ENCODE measurements around the gene ZNF77.

ZNF77 gene

DNA sequence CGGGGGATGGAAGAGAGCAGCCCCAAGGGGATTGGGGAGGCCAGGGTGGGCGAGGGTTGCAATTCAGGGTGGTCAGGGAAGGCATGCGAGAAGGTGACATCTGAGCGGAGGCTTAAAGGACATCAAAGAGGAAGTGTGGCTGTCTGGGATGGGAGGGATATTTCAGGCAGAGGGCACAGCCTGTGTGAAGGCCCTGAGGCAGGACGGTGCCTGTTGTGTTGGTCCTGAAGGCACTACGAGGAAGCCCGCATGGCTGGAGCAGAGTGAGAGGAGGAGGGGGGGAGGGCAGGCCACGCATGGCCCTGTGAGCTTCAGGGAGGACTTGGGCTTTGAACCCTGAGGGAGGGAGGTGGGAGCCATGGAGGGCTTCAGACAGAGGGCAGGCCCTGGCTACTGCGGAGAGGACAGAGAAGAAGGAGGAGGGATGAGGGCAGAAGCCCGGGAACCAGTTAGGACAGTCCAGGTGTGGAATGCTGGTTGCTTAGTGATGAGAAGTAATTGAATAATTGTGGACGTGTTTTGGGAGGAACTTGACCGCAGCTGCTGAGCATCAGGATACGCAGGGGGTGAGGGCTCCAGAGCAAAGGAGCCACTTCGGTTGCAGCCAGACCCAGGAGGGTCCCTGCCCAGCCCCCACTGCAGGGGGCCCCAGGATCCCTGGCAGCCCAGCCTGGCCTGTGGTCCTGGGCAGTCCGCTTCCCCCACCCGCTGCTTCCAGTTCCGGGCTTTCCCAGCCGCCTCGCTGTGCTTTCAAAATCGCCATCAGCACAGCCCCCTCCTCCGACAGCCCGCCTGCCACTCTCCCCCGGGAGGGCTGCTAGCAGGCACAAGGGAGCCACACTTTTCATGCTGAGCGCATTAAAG is 38.8 kb upstream of the ZNF77 start:
- H3K4me3 ChIP-seq (ENCODE audit: low read depth in 1 of 2, low read length in 2 of 2): peak overlapping the region; percentile 20 to 53
- H3K36me3 ChIP-seq (ENCODE audit: control insufficient read depth in 1 of 2, insufficient read depth in 2 of 2, low read length in 2 of 2): no peaks in the 10 kb centered on the region
- no peak overlapping the region for H3K9ac ChIP-seq (ENCODE audit: low read depth in 1 of 2, low read length in 2 of 2)
- peaks cover 12 to 13% of the 10 kb centered on the region in 2 donors for H3K27me3 ChIP-seq (ENCODE audit: control insufficient read depth in 1 of 2, insufficient read depth in 2 of 2, low read length in 2 of 2)
- H3K4me1 ChIP-seq (ENCODE audit: control insufficient read depth in 1 of 2, insufficient read depth in 2 of 2, low read length in 2 of 2): peaks cover 6 to 13% of the 10 kb centered on the region in 2 donors
- no peaks in the 10 kb centered on the region for H3K9me3 ChIP-seq (ENCODE audit: control insufficient read depth in 1 of 2, low read length in 2 of 2)
- H3K27ac ChIP-seq (ENCODE audit: low read depth, low read length): peak overlapping the region; percentile 62

DNA sequence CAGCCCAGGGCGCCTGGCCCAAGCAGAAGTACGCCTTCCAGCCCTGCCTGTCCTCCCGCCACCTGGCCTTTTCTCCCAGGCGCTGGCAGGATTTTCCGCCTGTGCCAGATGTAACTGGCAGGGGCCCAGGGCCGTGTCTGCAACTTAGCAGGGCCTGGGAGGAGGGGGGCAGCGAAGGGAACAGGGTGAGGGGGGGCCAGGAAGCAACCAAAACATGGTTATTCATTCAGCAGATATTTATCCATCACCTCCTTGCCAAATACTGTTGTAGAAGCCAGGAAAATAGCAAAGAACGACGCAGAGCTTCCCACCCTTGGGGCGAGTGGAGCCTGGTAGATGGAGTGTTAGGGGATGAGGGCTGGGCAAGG is 38.2 kb upstream of the ZNF77 start:
- Histone ChIP-seq H3K27ac (ENCODE audit: low read depth, low read length) (peak overlapping the region; percentile 62), H3K9ac (ENCODE audit: low read depth in 1 of 2, low read length in 2 of 2) (no peak overlapping the region), H3K9me3 (ENCODE audit: control insufficient read depth in 1 of 2, low read length in 2 of 2) (no peaks in the 10 kb centered on the region), H3K4me3 (ENCODE audit: low read depth in 1 of 2, low read length in 2 of 2) (no peak overlapping the region), H3K27me3 (ENCODE audit: control insufficient read depth in 1 of 2, insufficient read depth in 2 of 2, low read length in 2 of 2) (peaks cover 12 to 13% of the 10 kb centered on the region in 2 donors), H3K36me3 (ENCODE audit: control insufficient read depth in 1 of 2, insufficient read depth in 2 of 2, low read length in 2 of 2) (no peaks in the 10 kb centered on the region), H3K4me1 (ENCODE audit: control insufficient read depth in 1 of 2, insufficient read depth in 2 of 2, low read length in 2 of 2) (peaks cover 8 to 15% of the 10 kb centered on the region in 2 donors)

- peaks cover 12 to 19% of the 10 kb centered on the region in 2 donors for H3K4me1 ChIP-seq (ENCODE audit: control insufficient read depth in 1 of 2, insufficient read depth in 2 of 2, low read length in 2 of 2)
- no peak overlapping the region for H3K9ac ChIP-seq (ENCODE audit: low read depth in 1 of 2, low read length in 2 of 2)
- no peaks in the 10 kb centered on the region for H3K9me3 ChIP-seq (ENCODE audit: control insufficient read depth in 1 of 2, low read length in 2 of 2)
- H3K27me3 ChIP-seq (ENCODE audit: control insufficient read depth in 1 of 2, insufficient read depth in 2 of 2, low read length in 2 of 2): peaks cover 12 to 13% of the 10 kb centered on the region in 2 donors
- H3K27ac ChIP-seq (ENCODE audit: low read depth, low read length): peak overlapping the region; percentile 50
- H3K36me3 ChIP-seq (ENCODE audit: control insufficient read depth in 1 of 2, insufficient read depth in 2 of 2, low read length in 2 of 2): no peaks in the 10 kb centered on the region
- no peak overlapping the region for H3K4me3 ChIP-seq (ENCODE audit: low read depth in 1 of 2, low read length in 2 of 2)
Measured at GRCh38 chr19:2982561-2982960, 37.8 kb upstream of the ZNF77 start.

DNA sequence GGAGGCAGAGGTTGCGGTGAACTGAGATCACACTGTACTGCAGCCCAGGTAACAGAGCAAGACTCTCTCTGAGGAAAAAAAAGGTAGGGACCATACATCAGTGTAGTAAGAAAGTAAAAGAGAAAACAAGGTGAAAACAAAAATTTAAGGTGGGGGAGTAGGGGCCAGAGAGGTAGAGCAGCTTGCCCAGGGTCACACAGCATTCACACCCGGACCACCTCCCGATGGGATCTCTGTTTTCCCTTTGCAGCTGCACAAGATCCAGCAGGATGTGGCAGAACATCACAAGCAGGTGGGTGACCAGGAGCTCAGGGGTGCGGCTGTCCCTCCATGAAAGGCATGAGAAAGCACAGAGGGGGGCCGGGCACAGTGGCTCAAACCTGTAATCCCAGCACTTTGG is 37.1 kb upstream of the ZNF77 start:
- Histone ChIP-seq H3K27me3 (ENCODE audit: control insufficient read depth in 1 of 2, insufficient read depth in 2 of 2, low read length in 2 of 2) (peaks cover 12 to 13% of the 10 kb centered on the region in 2 donors), H3K4me1 (ENCODE audit: control insufficient read depth in 1 of 2, insufficient read depth in 2 of 2, low read length in 2 of 2) (peaks cover 14 to 21% of the 10 kb centered on the region in 2 donors), H3K9ac (ENCODE audit: low read depth in 1 of 2, low read length in 2 of 2) (no peak overlapping the region), H3K36me3 (ENCODE audit: control insufficient read depth in 1 of 2, insufficient read depth in 2 of 2, low read length in 2 of 2) (no peaks in the 10 kb centered on the region), H3K27ac (ENCODE audit: low read depth, low read length) (no peak overlapping the region), H3K9me3 (ENCODE audit: control insufficient read depth in 1 of 2, low read length in 2 of 2) (no peaks in the 10 kb centered on the region), H3K4me3 (ENCODE audit: low read depth in 1 of 2, low read length in 2 of 2) (no peak overlapping the region)

GRCh38 chr19:2978772-2979171 is 34.0 kb upstream of the ZNF77 start:
- Histone ChIP-seq H3K27ac (ENCODE audit: low read depth, low read length) (no peak overlapping the region), H3K27me3 (ENCODE audit: control insufficient read depth in 1 of 2, insufficient read depth in 2 of 2, low read length in 2 of 2) (peaks cover 10 to 22% of the 10 kb centered on the region in 2 donors), H3K9me3 (ENCODE audit: control insufficient read depth in 1 of 2, low read length in 2 of 2) (no peaks in the 10 kb centered on the region), H3K9ac (ENCODE audit: low read depth in 1 of 2, low read length in 2 of 2) (no peak overlapping the region), H3K36me3 (ENCODE audit: control insufficient read depth in 1 of 2, insufficient read depth in 2 of 2, low read length in 2 of 2) (no peaks in the 10 kb centered on the region), H3K4me3 (ENCODE audit: low read depth in 1 of 2, low read length in 2 of 2) (no peak overlapping the region), H3K4me1 (ENCODE audit: control insufficient read depth in 1 of 2, insufficient read depth in 2 of 2, low read length in 2 of 2) (peaks cover 19 to 33% of the 10 kb centered on the region in 2 donors)

GRCh38 chr19:2978166-2978767 is 33.5 kb upstream of the ZNF77 start:
- H3K9me3 ChIP-seq (ENCODE audit: control insufficient read depth in 1 of 2, low read length in 2 of 2): no peaks in the 10 kb centered on the region
- no peak overlapping the region for H3K4me3 ChIP-seq (ENCODE audit: low read depth in 1 of 2, low read length in 2 of 2)
- H3K27ac ChIP-seq (ENCODE audit: low read depth, low read length): no peak overlapping the region
- no peaks in the 10 kb centered on the region for H3K36me3 ChIP-seq (ENCODE audit: control insufficient read depth in 1 of 2, insufficient read depth in 2 of 2, low read length in 2 of 2)
- peaks cover 15 to 28% of the 10 kb centered on the region in 2 donors for H3K4me1 ChIP-seq (ENCODE audit: control insufficient read depth in 1 of 2, insufficient read depth in 2 of 2, low read length in 2 of 2)
- H3K27me3 ChIP-seq (ENCODE audit: control insufficient read depth in 1 of 2, insufficient read depth in 2 of 2, low read length in 2 of 2): peaks cover 5 to 17% of the 10 kb centered on the region in 2 donors
- H3K9ac ChIP-seq (ENCODE audit: low read depth in 1 of 2, low read length in 2 of 2): no peak overlapping the region

GRCh38 chr19:2977746-2978138 is 33.0 kb upstream of the ZNF77 start:
- peaks cover 13 to 26% of the 10 kb centered on the region in 2 donors for H3K4me1 ChIP-seq (ENCODE audit: control insufficient read depth in 1 of 2, insufficient read depth in 2 of 2, low read length in 2 of 2)
- H3K27ac ChIP-seq (ENCODE audit: low read depth, low read length): no peak overlapping the region

DNA sequence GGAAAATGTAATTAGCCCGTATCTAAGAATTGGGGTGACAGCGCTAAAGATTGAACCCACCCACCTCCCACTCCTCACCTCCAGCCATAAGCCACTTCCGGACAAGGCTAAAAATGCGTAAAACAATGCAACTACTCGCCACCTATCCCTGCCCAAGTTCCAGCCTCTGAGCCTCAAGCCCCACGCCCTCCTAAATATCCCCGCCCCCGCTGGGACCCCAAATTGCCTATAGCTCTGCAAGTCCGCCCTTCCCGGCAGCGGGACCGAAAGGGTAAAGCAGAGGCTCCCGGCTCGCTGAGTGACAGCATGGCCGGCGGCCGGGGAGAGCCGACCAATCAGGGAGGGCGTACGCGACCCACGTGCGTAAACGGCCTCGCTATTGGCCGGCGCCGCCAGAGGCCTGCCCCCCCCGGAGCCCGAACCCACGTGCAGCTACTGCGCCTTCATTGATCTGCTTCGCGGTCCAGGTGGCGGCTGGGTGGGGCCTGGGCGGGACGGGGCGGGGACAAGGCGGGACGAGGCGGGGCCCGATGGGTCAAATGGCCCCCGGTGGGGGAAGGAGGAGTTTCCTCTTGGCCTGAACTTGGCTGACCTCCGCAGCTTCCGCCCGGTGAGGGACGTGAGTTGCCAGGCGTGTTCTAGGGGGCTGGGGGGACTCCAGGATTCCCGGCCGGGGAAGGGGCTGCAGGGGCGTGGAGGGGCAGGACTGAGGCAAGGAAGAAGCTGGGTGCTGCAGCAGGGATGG is 32.4 kb upstream of the ZNF77 start, which contains the start of gene TLE6:
Gene TLE6, plus strand, starts transcription at position 564 of the 745 bp plus-strand sequence. CDS start 670 bp downstream, outside the sequence.
- Histone ChIP-seq H3K27ac (ENCODE audit: low read depth, low read length) (no peak within 1 kb of the TSS), H3K27me3 (ENCODE audit: control insufficient read depth in 1 of 2, insufficient read depth in 2 of 2, low read length in 2 of 2) (peaks cover 0 to 9% of the 10 kb centered on the region in 2 donors), H3K36me3 (ENCODE audit: control insufficient read depth in 1 of 2, insufficient read depth in 2 of 2, low read length in 2 of 2) (no peaks in the 10 kb centered on the region), H3K4me3 (ENCODE audit: low read depth in 1 of 2, low read length in 2 of 2) (peak within 1 kb of the TSS; percentile 67 to 75), H3K9me3 (ENCODE audit: control insufficient read depth in 1 of 2, low read length in 2 of 2) (no peaks in the 10 kb centered on the region), H3K4me1 (ENCODE audit: control insufficient read depth in 1 of 2, insufficient read depth in 2 of 2, low read length in 2 of 2) (peaks cover 13 to 26% of the 10 kb centered on the region in 2 donors), H3K9ac (ENCODE audit: low read depth in 1 of 2, low read length in 2 of 2) (peak within 1 kb of the TSS; percentile 27 to 39)

More at GRCh38 chr19:2977746-2978138, 33.0 kb upstream of the ZNF77 start:
- Histone ChIP-seq H3K36me3 (ENCODE audit: control insufficient read depth in 1 of 2, insufficient read depth in 2 of 2, low read length in 2 of 2) (no peaks in the 10 kb centered on the region), H3K9me3 (ENCODE audit: control insufficient read depth in 1 of 2, low read length in 2 of 2) (no peaks in the 10 kb centered on the region), H3K4me3 (ENCODE audit: low read depth in 1 of 2, low read length in 2 of 2) (peak overlapping the region in 1 of 2 donors; percentile 40), H3K9ac (ENCODE audit: low read depth in 1 of 2, low read length in 2 of 2) (no peak overlapping the region), H3K27me3 (ENCODE audit: control insufficient read depth in 1 of 2, insufficient read depth in 2 of 2, low read length in 2 of 2) (peaks cover 0 to 13% of the 10 kb centered on the region in 2 donors)

DNA sequence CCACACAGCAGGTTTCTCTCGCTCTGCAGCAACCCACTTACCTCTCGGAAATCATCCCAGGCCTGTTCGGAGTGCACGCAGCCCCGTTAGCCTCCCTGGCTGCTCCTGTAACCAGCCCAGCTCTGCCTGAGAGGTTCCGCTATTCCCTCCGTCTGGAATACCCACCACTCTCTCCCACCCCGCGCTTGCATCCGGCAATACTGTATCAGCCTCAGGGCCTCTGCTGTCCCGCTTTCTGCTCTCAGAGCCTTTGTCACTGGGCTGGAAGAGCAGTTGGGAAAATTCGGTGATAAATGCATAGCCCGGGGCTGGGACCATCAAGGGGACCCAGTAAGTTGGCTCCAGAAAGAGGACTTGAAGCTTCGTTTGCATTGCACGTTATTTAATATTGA is 31.8 kb upstream of the ZNF77 start:
- Histone ChIP-seq H3K27ac (ENCODE audit: low read depth, low read length) (no peak overlapping the region), H3K4me1 (ENCODE audit: control insufficient read depth in 1 of 2, insufficient read depth in 2 of 2, low read length in 2 of 2) (peaks cover 13 to 28% of the 10 kb centered on the region in 2 donors), H3K9ac (ENCODE audit: low read depth in 1 of 2, low read length in 2 of 2) (peak overlapping the region; percentile 27 to 39)

More for the DNA sequence above, 31.8 kb upstream of the ZNF77 start:
- H3K36me3 ChIP-seq (ENCODE audit: control insufficient read depth in 1 of 2, insufficient read depth in 2 of 2, low read length in 2 of 2): no peaks in the 10 kb centered on the region
- H3K27me3 ChIP-seq (ENCODE audit: control insufficient read depth in 1 of 2, insufficient read depth in 2 of 2, low read length in 2 of 2): peaks cover 0 to 9% of the 10 kb centered on the region in 2 donors
- no peaks in the 10 kb centered on the region for H3K9me3 ChIP-seq (ENCODE audit: control insufficient read depth in 1 of 2, low read length in 2 of 2)
- H3K4me3 ChIP-seq (ENCODE audit: low read depth in 1 of 2, low read length in 2 of 2): peak overlapping the region; percentile 67 to 75
